Motor neuron (in vitro differentiated cells): ENCODE data around the gene RAPGEF1. TPM values are rescaled to one million over a fixed set of nuclear protein-coding genes. Genes with fewer than 3 reads are reported as not detected.

ENCODE experiments used
- ATAC-seq, 8 experiments: fragments of 200-7000 bp; cut with Tn5 transposase; replicated peaks in 6 of 8; 2 replicates each; pipeline ENCODE4 v1.8.0; 2021; ENCODE audit warnings: mild to moderate bottlenecking in 8 of 8, moderate library complexity in 8 of 8
- H3K27ac ChIP-seq, 2 donors: fragments of 250-450 bp; sonication (Bioruptor Pico); 2 replicates each; pipeline ENCODE4 v1.9.0; 2021; ENCODE audit warnings: antibody characterized with exemption in 2 of 2, mild to moderate bottlenecking in 2 of 2, moderate library complexity in 1 of 2
- H3K4me1 ChIP-seq, 2 donors: fragments of 250-450 bp; sonication (Bioruptor Pico); replicated peaks in 1 of 2; 2 replicates each; pipeline ENCODE4 v1.6.1; 2021; ENCODE audit warnings: antibody characterized with exemption in 2 of 2, mild to moderate bottlenecking in 2 of 2, moderate library complexity in 1 of 2
- H3K4me3 ChIP-seq, 5 donors: fragments of 250-450 bp; sonication (Bioruptor Pico); 2 replicates each; pipeline ENCODE4 v1.9.0; 2021; ENCODE audit warnings: antibody characterized with exemption in 5 of 5, mild to moderate bottlenecking in 5 of 5, moderate library complexity in 4 of 5
- WGBS, 10 experiments: fragments of 450-650 bp; shearing (Covaris generic); methylation state at CpG; one replicate each; pipeline ENCODE4 v1.0.0; 2022; 5-methylcytosine and 5-hydroxymethylcytosine counted together
- in situ Hi-C, 9 experiments: fragments of 400-800 bp; cut with MboI; loops; one replicate each; pipeline ENCODE4 v1.15.0; 2021; ENCODE audit warnings: low sequenced_read_pairs in 9 of 9, low pct_unique_long_range_greater_than_20kb in 2 of 9; ENCODE audit not compliant: unreplicated experiment in 9 of 9
- total RNA-seq, 8 experiments: library from RNA; unstranded; fragments of 300-600 nt; gene quantifications; 2 replicates each; pipeline versions ENCODE4 v1.2.3 to v1.2.4, GENCODE V29; 2022

RAPGEF1 gene
- total RNA-seq, 8 experiments from 2014 or later: 15.4 to 42.0 (median 24.9) TPM

- H3K27ac ChIP-seq: no peak overlapping the region
- peaks cover 14 to 41% of the 10 kb centered on the region in 2 donors for H3K4me1 ChIP-seq
Measured at GRCh38 chr9:131734165-131734610, 5.7 kb downstream of the RAPGEF1 start.

GRCh38 chr9:131733541-131734061, 6.3 kb downstream of the RAPGEF1 start:
- peak; percentile 35 to 84 (median 64) for ATAC-seq
- in situ Hi-C loops: loop anchor here in 4 of 9 experiments (25.0 kb wide), 2 partner anchors 121 to 146 kb away; no protein-coding TSS in a partner anchor
- Histone ChIP-seq H3K4me3 (no peak overlapping the region), H3K27ac (no peak overlapping the region), H3K4me1 (peaks cover 12 to 45% of the 10 kb centered on the region in 2 donors)
- WGBS, 10 experiments: 80 to 100% (median 93%) methylated on average over 1 to 5 of the region's 16 CpGs; no CpG with 5 or more reads in 3 of the 10 experiments

More at GRCh38 chr9:131734165-131734610, 5.7 kb downstream of the RAPGEF1 start:
- 34 to 96% (median 83%) methylated on average over 1 to 5 of the region's 6 CpGs; no CpG with 5 or more reads in 1 of the 10 experiments for WGBS, 10 experiments
- H3K4me3 ChIP-seq: no peak overlapping the region
- in situ Hi-C loops: loop anchor here in 4 of 9 experiments (25.0 kb wide), 2 partner anchors 122 to 147 kb away; no protein-coding TSS in a partner anchor
- ATAC-seq: peak in 1 of 8 experiments; percentile 1

DNA sequence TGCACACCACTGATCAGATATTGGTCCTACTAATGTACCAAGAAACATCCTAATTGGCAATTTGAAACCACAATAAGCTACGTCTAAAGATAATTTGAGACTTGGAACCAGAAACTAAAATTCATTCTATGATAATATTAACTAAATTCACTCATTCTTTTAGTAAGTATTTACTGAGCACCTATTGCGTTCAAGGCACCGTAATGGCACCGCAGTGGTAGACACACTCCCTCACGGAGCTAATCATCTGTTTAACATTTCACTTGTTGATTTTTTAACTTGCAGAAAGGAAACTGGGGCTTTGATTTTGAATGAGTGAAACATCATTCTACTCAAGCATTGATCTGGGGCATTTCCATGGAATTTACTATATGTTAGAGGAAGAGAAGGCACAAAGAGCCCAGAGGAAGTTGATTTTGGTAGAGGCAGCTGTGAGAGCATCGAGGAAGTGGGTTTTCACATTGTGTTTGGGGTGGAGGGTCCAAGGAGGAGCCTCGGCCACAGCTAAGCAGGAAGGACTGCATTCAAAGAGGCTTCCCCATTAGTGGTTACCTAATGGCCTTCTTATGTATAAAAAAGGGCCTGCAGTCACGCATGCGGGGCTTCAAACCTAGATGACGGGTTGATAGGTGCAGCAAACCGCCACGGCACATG, 7.1 kb downstream of the RAPGEF1 start:
- peaks cover 16 to 49% of the 10 kb centered on the region in 2 donors for H3K4me1 ChIP-seq
- in situ Hi-C loops: loop anchor here in 4 of 9 experiments (25.0 kb wide), 2 partner anchors 120 to 145 kb away; no protein-coding TSS in a partner anchor
- H3K27ac ChIP-seq: no peak overlapping the region
- H3K4me3 ChIP-seq: no peak overlapping the region
- ATAC-seq: no peak
- WGBS, 10 experiments: 70 to 97% (median 88%) methylated on average over 2 to 11 of the region's 12 CpGs

- Histone ChIP-seq H3K4me1 (peaks cover 23 to 56% of the 10 kb centered on the region in 2 donors), H3K27ac (no peak overlapping the region), H3K4me3 (no peak overlapping the region)
- 74 to 96% (median 88%) methylated on average over 2 to 7 of the region's 8 CpGs; no CpG with 5 or more reads in 4 of the 10 experiments for WGBS, 10 experiments
- in situ Hi-C loops: loop anchor here in 4 of 9 experiments (25.0 kb wide), 2 partner anchors 120 to 145 kb away; no protein-coding TSS in a partner anchor
- ATAC-seq: peak in 5 of 8 experiments; percentile 4 to 36 (median 34)
Measured at GRCh38 chr9:131732061-131732526, 7.8 kb downstream of the RAPGEF1 start.

GRCh38 chr9:131731644-131732043, 8.2 kb downstream of the RAPGEF1 start:
- Histone ChIP-seq H3K4me1 (peaks cover 23 to 57% of the 10 kb centered on the region in 2 donors), H3K4me3 (no peak overlapping the region), H3K27ac (no peak overlapping the region)
- peak in 3 of 8 experiments; percentile 21 to 24 (median 22) for ATAC-seq
- 21 to 100% (median 86%) methylated on average over 2 to 5 of the region's 5 CpGs; no CpG with 5 or more reads in 4 of the 10 experiments for WGBS, 10 experiments
- in situ Hi-C loops: loop anchor here in 4 of 9 experiments (25.0 kb wide), 2 partner anchors 119 to 144 kb away; no protein-coding TSS in a partner anchor

DNA sequence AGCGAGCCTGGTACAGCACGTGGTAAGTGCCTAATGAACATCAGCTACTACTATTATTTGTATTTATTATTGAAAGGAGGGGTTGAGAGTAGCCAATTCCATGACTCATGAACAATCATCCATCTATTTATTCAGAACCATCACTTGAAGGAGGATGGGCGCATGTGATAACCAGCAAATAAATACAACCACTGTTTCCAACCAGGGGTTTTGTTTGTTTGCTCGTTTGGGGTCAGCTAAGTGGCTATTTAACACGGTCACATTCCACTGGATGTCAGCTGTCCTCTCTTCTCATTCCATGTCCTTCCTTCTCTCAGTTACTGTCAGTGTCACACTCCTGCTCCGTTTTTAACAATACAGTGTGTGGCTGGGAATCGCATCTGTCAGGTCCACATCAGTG, 8.6 kb downstream of the RAPGEF1 start:
- in situ Hi-C loops: loop anchor here in 4 of 9 experiments (25.0 kb wide), 2 partner anchors 119 to 144 kb away; no protein-coding TSS in a partner anchor
- 55 to 100% (median 73%) methylated on average over 1 to 7 of the region's 7 CpGs; no CpG with 5 or more reads in 1 of the 10 experiments for WGBS, 10 experiments
- Histone ChIP-seq H3K27ac (no peak overlapping the region), H3K4me1 (peaks cover 23 to 55% of the 10 kb centered on the region in 2 donors), H3K4me3 (no peak overlapping the region)
- peak in 6 of 8 experiments; percentile 2 to 22 (median 12) for ATAC-seq

GRCh38 chr9:131728961-131729360, 10.9 kb downstream of the RAPGEF1 start:
- WGBS, 10 experiments: no CpG with 5 or more reads among the region's 3 CpGs
- ATAC-seq: peak in 4 of 8 experiments; percentile 5 to 48 (median 46)
- in situ Hi-C loops: loop anchor here in 4 of 9 experiments (25.0 kb wide), 2 partner anchors 117 to 142 kb away; no protein-coding TSS in a partner anchor
- Histone ChIP-seq H3K4me3 (no peak overlapping the region), H3K27ac (no peak overlapping the region), H3K4me1 (peaks cover 23 to 43% of the 10 kb centered on the region in 2 donors)

DNA sequence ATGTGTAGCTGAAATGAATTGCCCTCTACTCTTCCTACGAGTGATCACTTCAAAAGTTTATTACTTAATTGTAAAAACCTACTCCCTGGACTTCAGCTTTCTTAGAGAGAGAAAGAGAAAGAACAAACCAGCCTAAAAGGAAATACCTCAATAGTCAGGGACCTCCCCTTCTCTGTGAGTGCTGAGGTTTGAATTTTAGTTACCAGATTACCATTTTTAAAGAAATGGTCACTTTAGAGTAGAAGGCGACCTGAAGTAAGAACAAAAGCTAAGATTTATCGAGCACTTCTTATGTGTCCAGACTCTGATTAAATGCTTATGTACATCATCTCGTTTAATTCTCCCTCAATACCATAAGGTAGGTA, 11.3 kb downstream of the RAPGEF1 start:
- WGBS, 10 experiments: 30 to 87% (median 74%) methylated on average over 1 to 4 of the region's 4 CpGs; no CpG with 5 or more reads in 1 of the 10 experiments
- in situ Hi-C loops: loop anchor here in 4 of 9 experiments (25.0 kb wide), 2 partner anchors 116 to 141 kb away; no protein-coding TSS in a partner anchor
- Histone ChIP-seq H3K27ac (no peak overlapping the region), H3K4me3 (no peak overlapping the region), H3K4me1 (peaks cover 23 to 40% of the 10 kb centered on the region in 2 donors)
- ATAC-seq: no peak

GRCh38 chr9:131727795-131728545, 11.9 kb downstream of the RAPGEF1 start:
- peak in 7 of 8 experiments; percentile 12 to 67 (median 27) for ATAC-seq
- Histone ChIP-seq H3K4me1 (peaks cover 23 to 37% of the 10 kb centered on the region in 2 donors), H3K4me3 (no peak overlapping the region), H3K27ac (no peak overlapping the region)
- in situ Hi-C loops: loop anchor here in 4 of 9 experiments (25.0 kb wide), 2 partner anchors 116 to 141 kb away; no protein-coding TSS in a partner anchor
- WGBS, 10 experiments: 46 to 87% (median 67%) methylated on average over 1 to 5 of the region's 5 CpGs; no CpG with 5 or more reads in 2 of the 10 experiments

- Histone ChIP-seq H3K4me3 (no peak overlapping the region), H3K4me1 (peaks cover 23 to 37% of the 10 kb centered on the region in 2 donors), H3K27ac (no peak overlapping the region)
- in situ Hi-C loops: loop anchor here in 4 of 9 experiments (25.0 kb wide), 2 partner anchors 115 to 140 kb away; no protein-coding TSS in a partner anchor
- WGBS, 10 experiments: 47 to 100% (median 78%) methylated on average over 2 to 6 of the region's 7 CpGs; no CpG with 5 or more reads in 1 of the 10 experiments
- ATAC-seq: peak; percentile 14 to 71 (median 63)
Measured at GRCh38 chr9:131727184-131727759, 12.6 kb downstream of the RAPGEF1 start.

DNA sequence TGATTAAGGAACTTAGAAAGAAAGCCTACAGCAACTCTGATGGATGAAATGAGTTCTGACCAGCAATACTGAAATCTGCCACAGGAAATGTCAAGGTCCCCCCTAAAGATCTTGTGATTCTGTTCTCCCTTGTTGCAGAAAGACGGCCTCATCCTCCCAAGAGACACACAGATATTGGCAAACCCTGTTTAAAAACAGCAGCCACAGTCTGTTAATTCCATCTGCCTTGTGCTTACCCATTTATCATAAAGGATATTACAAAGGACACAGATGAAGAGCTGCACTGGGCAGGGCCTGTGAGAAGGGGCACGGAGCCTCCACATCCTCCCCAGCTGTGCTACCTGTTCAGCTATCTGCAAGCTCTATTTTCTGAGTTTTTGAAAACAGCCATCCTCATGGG, 15.2 kb downstream of the RAPGEF1 start:
- H3K4me1 ChIP-seq: peaks cover 15 to 20% of the 10 kb centered on the region in 2 donors
- 60 to 93% (median 83%) methylated on average over 1 to 2 of the region's 2 CpGs; no CpG with 5 or more reads in 4 of the 10 experiments for WGBS, 10 experiments
- peak in 2 of 8 experiments; percentile 24 to 47 for ATAC-seq
- H3K27ac ChIP-seq: peak overlapping the region in 1 of 2 donors; percentile 49
- in situ Hi-C loops: loop anchor here in 5 of 9 experiments (25.0 kb wide), 3 partner anchors 112 to 362 kb away; no protein-coding TSS in a partner anchor
- H3K4me3 ChIP-seq: no peak overlapping the region
